Liver (tissue), 3 donors: Measurements from ENCODE around the gene PACSIN3.

Experiments
- JUND ChIP-seq, 2 donors: IDR thresholded peaks; 2 replicates each; pipeline ENCODE4 v1.6.1; 2016; ENCODE audit warnings: antibody characterized with exemption in 2 of 2
- RAD21 ChIP-seq, 2 donors: IDR thresholded peaks; 2 replicates each; pipeline ENCODE4 v1.6.1; 2016; ENCODE audit warnings: antibody characterized with exemption in 2 of 2, mild to moderate bottlenecking in 2 of 2
- RXRA ChIP-seq, 2 donors: IDR thresholded peaks; 2 replicates each; pipeline ENCODE4 v1.6.1; 2017 to 2018; ENCODE audit warnings: antibody characterized with exemption in 2 of 2, mild to moderate bottlenecking in 1 of 2
- SP1 ChIP-seq: IDR thresholded peaks from 2 replicates; pipeline ENCODE4 v1.6.1; 2018; ENCODE audit warnings: antibody characterized with exemption, mild to moderate bottlenecking
- TAF1 ChIP-seq: conservative IDR thresholded peaks from 2 replicates; pipeline ENCODE4 v1.6.1; 2016; ENCODE audit warnings: antibody characterized with exemption, mild to moderate bottlenecking
- TF ChIP-seq, protein P1 (sequence below): fragments of 150-350 bp; IDR thresholded peaks from 2 replicates; pipeline ENCODE4 v1.5.1; 2017; ENCODE audit warnings: improper control_type of control experiment, low read depth, low read length; ENCODE audit not compliant: missing input control
- TF ChIP-seq, protein P2 (sequence below): IDR thresholded peaks from 2 replicates; pipeline ENCODE4 v1.6.1; 2016; ENCODE audit warnings: antibody characterized with exemption
- TF ChIP-seq, protein P3 (sequence below): IDR thresholded peaks from 2 replicates; pipeline ENCODE4 v1.6.1; 2016; ENCODE audit warnings: antibody characterized with exemption
- TF ChIP-seq, protein P4 (sequence below): IDR thresholded peaks from 2 replicates; pipeline ENCODE4 v1.6.1; 2016; ENCODE audit warnings: antibody characterized with exemption
- donor health status: healthy.
- donor health status: healthy.

DNA sequence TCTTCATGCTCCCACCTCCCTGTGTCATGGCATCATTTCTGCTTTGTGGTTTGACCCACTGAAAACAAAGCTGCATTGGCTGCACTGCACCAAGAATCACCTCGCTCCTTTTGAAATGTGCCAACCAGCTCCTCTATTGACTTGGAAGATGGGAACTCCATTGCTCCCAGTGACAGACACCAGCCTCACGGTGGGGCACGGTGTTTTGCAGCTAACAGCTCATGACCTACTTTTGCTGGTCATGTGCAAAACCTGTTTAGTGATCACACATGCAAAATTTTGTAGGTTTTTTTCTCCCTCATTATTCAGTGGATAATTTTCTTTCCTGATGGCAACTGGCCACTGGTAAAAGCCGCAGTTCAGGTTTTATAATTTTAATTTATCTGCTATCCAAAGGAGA lies 46.4 kb downstream of the PACSIN3 start:
- TF ChIP-seq, protein P1, sequence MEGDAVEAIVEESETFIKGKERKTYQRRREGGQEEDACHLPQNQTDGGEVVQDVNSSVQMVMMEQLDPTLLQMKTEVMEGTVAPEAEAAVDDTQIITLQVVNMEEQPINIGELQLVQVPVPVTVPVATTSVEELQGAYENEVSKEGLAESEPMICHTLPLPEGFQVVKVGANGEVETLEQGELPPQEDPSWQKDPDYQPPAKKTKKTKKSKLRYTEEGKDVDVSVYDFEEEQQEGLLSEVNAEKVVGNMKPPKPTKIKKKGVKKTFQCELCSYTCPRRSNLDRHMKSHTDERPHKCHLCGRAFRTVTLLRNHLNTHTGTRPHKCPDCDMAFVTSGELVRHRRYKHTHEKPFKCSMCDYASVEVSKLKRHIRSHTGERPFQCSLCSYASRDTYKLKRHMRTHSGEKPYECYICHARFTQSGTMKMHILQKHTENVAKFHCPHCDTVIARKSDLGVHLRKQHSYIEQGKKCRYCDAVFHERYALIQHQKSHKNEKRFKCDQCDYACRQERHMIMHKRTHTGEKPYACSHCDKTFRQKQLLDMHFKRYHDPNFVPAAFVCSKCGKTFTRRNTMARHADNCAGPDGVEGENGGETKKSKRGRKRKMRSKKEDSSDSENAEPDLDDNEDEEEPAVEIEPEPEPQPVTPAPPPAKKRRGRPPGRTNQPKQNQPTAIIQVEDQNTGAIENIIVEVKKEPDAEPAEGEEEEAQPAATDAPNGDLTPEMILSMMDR, result no peak
- TF ChIP-seq, protein P2, sequence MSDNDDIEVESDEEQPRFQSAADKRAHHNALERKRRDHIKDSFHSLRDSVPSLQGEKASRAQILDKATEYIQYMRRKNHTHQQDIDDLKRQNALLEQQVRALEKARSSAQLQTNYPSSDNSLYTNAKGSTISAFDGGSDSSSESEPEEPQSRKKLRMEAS, result no peak
- TF ChIP-seq, protein P3, sequence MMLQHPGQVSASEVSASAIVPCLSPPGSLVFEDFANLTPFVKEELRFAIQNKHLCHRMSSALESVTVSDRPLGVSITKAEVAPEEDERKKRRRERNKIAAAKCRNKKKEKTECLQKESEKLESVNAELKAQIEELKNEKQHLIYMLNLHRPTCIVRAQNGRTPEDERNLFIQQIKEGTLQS, result no peak
- TF ChIP-seq TAF1 (no peak), RAD21 (IDR thresholded peaks at IDR 0.05) (no peak), JUND (IDR thresholded peaks at IDR 0.05) (no peak), RXRA (IDR thresholded peaks at IDR 0.05) (no peak), SP1 (no peak)
- TF ChIP-seq, protein P4, sequence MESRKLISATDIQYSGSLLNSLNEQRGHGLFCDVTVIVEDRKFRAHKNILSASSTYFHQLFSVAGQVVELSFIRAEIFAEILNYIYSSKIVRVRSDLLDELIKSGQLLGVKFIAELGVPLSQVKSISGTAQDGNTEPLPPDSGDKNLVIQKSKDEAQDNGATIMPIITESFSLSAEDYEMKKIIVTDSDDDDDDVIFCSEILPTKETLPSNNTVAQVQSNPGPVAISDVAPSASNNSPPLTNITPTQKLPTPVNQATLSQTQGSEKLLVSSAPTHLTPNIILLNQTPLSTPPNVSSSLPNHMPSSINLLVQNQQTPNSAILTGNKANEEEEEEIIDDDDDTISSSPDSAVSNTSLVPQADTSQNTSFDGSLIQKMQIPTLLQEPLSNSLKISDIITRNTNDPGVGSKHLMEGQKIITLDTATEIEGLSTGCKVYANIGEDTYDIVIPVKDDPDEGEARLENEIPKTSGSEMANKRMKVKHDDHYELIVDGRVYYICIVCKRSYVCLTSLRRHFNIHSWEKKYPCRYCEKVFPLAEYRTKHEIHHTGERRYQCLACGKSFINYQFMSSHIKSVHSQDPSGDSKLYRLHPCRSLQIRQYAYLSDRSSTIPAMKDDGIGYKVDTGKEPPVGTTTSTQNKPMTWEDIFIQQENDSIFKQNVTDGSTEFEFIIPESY, result no peak
